Effector CD8-positive, alpha-beta T cell (primary cell): ENCODE results near the gene SECISBP2.
A peak's percentile ranks its signal among the peaks of the same experiment; 100 is the strongest.
"Not testable (repeated sequence)": the region's sequence is repeated elsewhere in the genome, so short reads cannot be mapped to it uniquely, and the experiment has no call there.

Experiments used
- DNase-seq: peaks from one replicate; lab custom pipeline; 2025; lab: John Stamatoyannopoulos, UW
- total RNA-seq, 4 experiments: gene quantifications; one replicate each; lab custom pipeline; 2026; lab: John Stamatoyannopoulos, UW

SECISBP2 gene
- 117 to 180 (median 135) reads per million in 4 experiments for total RNA-seq

GRCh38 chr9:89318123-89319014, at the start of gene SECISBP2:
Gene SECISBP2 (plus strand): TSS chr9:89318500. CDS start chr9:89318577, 77 bp downstream.
- DNase-seq: peak; percentile 81

- DNase-seq: no peak
These were observed 44.6 kb upstream of the SECISBP2 start for GRCh38 chr9:89273528-89274279.

- no peak for DNase-seq
These were observed 43.5 kb upstream of the SECISBP2 start for GRCh38 chr9:89274838-89275237.

GRCh38 chr9:89276040-89276439, 42.3 kb upstream of the SECISBP2 start:
- not testable (repeated sequence) for DNase-seq

- DNase-seq: no peak
These were observed 41.3 kb upstream of the SECISBP2 start for GRCh38 chr9:89277043-89277442.

- DNase-seq: no peak
These were observed 40.8 kb upstream of the SECISBP2 start for GRCh38 chr9:89277454-89277853.

- DNase-seq: no peak
These were observed 39.7 kb upstream of the SECISBP2 start for GRCh38 chr9:89278551-89278950.

- DNase-seq: no peak
These were observed 39.1 kb upstream of the SECISBP2 start for GRCh38 chr9:89278997-89279739.

- DNase-seq: no peak
These were observed 37.2 kb upstream of the SECISBP2 start for GRCh38 chr9:89281106-89281505.

- not testable (repeated sequence) for DNase-seq
These were observed 35.9 kb upstream of the SECISBP2 start for GRCh38 chr9:89282248-89282968.

- no peak for DNase-seq
These were observed 34.2 kb upstream of the SECISBP2 start for GRCh38 chr9:89284076-89284475.

- DNase-seq: no peak
These were observed 26.6 kb upstream of the SECISBP2 start for GRCh38 chr9:89291741-89292140.

- DNase-seq: no peak
These were observed 25.3 kb upstream of the SECISBP2 start for GRCh38 chr9:89293014-89293413.

GRCh38 chr9:89295400-89295799, 22.9 kb upstream of the SECISBP2 start:
- DNase-seq: no peak

GRCh38 chr9:89301996-89302395, 16.3 kb upstream of the SECISBP2 start:
- not testable (repeated sequence) for DNase-seq

GRCh38 chr9:89304020-89304833, 14.1 kb upstream of the SECISBP2 start:
- DNase-seq: no peak

- DNase-seq: no peak
These were observed 13.5 kb upstream of the SECISBP2 start for GRCh38 chr9:89304834-89305188.

- no peak for DNase-seq
These were observed 12.4 kb upstream of the SECISBP2 start for GRCh38 chr9:89305868-89306267.

- DNase-seq: no peak
These were observed 9.1 kb upstream of the SECISBP2 start for GRCh38 chr9:89309166-89309565.

GRCh38 chr9:89309608-89310474, 8.5 kb upstream of the SECISBP2 start:
- no peak for DNase-seq
